AG20443 (cell line): Measurements from ENCODE around the gene CRIP3.
"Not testable (repeated sequence)": the region's sequence is repeated elsewhere in the genome, so short reads cannot be mapped to it uniquely, and the experiment has no call there.

ENCODE experiments used
- DNase-seq: peaks from one replicate; pipeline ENCODE4 v3.0.0; 2012; ENCODE audit warnings: low spot score, mixed read lengths

Gene CRIP3

DNA sequence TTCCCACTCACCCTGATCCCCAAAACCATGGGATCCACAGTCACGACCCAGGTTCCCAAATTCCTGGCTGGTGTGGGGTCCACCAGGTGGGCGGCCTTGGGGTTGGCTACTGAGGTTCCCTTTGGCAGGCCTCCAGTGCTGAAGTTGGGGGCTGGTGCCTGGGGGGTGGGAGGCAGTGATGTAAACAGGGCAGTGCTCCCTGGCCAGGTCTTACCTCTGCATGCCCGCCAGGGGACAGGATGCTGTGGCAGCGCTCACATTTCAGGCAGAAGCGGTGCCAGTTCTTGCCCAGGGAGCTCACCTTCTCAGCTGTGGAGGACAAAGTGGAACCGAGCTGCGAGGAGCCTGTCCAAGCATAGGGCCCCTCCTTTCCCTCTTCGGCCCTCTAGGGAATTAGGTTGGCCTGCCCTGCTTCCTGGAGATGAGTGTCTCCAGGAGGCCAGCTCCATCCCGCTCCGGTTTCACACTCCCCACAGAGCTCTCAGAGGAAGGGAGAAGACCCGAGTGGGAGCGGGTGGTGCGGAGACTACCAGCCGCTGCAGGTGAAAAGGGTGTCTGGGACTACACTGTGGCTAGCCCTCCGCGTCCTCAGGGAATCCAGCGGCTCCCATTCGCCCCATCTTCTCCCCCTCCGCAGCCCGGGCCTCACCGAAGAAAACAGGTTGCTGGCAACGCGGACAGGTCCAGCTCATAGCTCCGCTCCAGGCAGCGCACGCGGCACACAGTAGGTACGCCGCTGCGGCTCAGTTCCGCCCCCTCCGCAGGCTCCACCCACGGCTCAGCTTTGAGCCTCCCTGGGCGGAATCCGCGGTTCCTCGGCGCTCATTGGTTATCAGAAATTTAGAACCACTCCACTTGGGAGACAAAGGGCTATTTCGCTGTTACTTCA, at the start of gene CRIP3:
Gene CRIP3 (minus strand): TSS at position 726 of the 889 bp plus-strand sequence. CDS start 34 bp downstream, at position 692.
- DNase-seq: peak; percentile 70

DNA sequence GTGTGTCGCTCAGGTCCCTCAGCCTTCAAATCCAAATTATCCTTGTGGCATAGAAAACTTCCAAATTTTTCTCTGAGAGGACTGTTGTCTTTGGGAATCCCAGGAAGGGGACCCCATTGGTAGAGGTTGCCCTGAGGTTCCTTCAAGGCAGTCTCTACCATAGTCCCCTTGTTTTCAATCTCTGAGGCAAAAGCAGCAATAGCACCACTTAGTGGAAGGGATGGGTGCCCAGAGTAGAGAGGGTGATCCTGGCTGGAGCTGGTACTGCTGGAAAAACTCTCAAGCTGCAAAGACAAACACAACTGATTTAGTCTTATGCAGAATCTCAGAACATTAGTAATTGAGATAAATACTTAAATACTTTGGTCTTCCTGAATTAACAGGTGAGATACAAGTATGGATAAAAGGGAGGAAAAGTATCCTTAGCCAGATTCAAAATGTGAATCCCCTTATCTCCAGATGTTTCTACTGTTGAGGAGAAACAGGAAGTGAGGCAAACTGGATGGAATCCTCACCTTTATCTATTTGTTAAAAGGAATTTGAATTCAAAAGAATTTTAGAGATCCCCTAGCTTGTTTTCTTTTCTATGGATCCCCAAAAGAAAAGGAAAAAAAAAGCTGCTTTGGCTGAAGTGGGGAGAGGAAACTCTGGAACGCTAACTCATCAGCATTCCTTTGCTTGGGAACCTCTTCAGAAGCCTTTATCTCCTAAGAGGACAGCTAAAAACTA, 47.4 kb upstream of the CRIP3 start:
- DNase-seq: peak; percentile 29

GRCh38 chr6:43351951-43352350, 43.3 kb upstream of the CRIP3 start:
- DNase-seq: not testable (repeated sequence)

- DNase-seq: no peak
Measured at GRCh38 chr6:43347444-43347843, 38.8 kb upstream of the CRIP3 start.

- DNase-seq: no peak
Measured at GRCh38 chr6:43347021-43347420, 38.4 kb upstream of the CRIP3 start.

DNA sequence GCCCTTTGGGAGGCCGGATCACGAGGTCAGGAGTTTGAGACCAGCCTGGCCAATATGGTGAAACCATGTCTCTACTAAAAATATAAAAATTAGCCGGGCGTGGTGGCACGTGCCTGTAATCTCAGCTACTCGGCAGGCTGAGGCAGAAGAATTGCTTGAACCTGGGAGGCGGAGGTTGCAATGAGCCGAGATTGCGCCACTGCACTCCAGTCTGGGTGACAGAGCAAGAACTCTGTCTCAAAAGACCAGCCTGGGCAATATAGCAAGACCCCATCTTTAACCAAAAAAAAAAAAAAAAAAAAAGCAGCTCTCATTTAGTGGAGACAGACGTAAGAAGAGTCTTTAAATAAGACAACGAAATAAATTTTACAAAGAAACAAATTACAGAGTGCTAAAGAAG, 37.6 kb upstream of the CRIP3 start:
- not testable (repeated sequence) for DNase-seq

- no peak for DNase-seq
Measured at GRCh38 chr6:43339168-43339567, 30.5 kb upstream of the CRIP3 start.

GRCh38 chr6:43338243-43338642, 29.6 kb upstream of the CRIP3 start:
- DNase-seq: no peak

DNA sequence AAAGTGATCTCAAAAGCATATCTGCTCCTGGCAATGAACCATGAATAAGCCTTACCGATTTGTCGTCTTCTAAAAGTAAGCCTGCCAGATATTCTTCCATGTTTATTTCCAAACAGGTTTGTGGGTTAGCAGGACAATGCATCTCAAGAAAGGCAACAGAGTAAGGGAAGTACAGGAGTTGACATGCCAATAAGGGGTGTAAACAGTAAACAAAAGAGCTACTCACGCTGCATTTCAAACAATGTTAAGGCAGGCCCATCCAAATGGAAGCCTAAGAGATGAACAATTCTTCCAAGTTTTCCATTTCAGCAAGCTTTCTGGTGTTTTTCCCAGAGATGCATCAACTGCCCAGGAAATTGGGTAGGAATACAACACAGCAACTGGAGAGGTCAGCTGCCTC, 27.8 kb upstream of the CRIP3 start:
- DNase-seq: no peak

DNA sequence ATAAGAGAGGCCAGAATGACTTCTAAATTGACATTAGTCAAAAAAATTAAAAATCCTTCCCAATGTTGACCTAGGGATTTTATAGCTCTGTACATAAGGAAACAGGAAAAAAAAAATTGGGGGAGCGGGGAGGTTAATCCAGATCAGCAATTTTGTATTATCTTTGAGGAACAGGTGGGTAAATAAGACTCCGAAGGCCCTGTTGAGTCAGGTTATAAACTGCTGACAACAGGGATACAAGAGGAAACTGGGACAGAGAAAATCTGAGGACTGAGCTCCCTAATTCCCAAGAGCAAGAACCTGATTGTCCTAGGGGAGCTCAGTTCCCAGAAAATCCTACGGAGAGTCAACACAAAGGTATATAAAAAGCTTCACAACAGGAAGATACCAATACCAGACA, 26.8 kb upstream of the CRIP3 start:
- DNase-seq: no peak

DNA sequence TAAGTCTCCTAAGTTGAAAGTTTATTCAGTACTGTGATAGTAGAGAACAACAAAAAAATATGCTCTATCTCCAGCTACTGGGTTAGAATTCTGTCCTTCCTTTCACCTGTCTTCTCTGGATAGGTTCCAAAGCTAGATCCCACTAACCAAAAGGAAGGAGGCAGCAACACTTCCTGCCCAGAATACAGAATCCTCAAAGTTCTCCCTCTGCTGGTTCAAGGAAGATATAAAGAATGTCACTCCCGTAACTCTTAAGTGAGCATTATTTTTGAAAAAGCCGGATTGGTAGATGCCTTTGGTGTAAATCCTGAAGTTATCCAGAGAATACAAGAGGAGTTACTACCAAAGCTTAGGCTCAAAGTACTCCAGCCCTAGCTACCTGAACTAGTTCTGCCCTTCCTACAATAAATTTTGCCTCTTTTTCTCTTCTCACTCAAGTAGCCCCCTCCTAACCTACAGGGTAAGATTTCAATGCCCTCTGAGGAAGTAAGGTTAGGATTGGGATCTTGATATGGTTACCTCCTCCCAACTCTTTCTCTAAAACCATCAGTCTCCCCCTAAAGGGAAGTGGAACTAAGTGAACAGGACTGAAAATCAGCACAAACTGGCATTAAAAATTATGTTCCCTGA, 26.0 kb upstream of the CRIP3 start:
- peak; percentile 64 for DNase-seq

DNA sequence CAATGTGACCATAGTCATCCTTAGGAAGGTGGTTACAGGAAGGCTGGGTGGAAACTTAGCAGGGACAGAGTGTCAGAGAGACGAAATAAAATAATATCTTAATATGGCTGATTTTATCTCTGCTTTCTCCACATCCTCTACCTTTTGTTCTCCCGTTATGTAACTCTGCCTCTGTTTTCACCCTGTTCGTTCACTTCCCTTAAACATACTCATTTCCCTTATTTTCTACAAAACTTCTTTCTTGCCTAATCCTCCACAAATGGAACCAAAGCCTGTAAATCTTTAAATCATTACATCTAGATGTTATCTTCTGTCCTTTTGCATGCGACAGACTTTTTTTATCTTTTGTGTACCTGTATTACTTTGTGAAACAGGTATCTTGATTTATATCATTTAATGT, 23.3 kb upstream of the CRIP3 start:
- no peak for DNase-seq

- DNase-seq: no peak
Measured at GRCh38 chr6:43331470-43331869, 22.8 kb upstream of the CRIP3 start.

- DNase-seq: no peak
Measured at GRCh38 chr6:43328528-43328927, 19.9 kb upstream of the CRIP3 start.

DNA sequence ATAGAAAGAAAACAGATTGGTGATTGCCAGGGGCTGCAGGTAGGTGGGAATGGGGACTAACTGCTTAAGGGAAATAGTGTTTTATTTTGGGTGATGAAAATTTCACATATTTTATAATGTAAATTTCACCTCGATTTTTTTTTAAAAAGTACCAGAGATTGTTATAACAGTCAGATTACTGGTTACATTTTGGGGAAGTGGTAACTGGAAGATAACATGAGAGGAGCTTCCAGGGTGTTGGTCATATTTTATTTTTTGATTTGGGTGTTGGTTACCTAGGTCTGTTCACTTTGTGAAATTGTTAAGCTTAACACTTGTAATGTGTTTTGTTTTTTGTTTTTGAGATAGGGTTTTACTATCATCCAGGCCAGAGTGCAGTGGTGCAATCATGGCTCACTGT, 17.2 kb upstream of the CRIP3 start:
- no peak for DNase-seq

- no peak for DNase-seq
Measured at GRCh38 chr6:43318011-43318410, 9.4 kb upstream of the CRIP3 start.

GRCh38 chr6:43313813-43314212, 5.2 kb upstream of the CRIP3 start:
- no peak for DNase-seq

- DNase-seq: no peak
Measured at GRCh38 chr6:43311666-43312065, 3.0 kb upstream of the CRIP3 start.

DNA sequence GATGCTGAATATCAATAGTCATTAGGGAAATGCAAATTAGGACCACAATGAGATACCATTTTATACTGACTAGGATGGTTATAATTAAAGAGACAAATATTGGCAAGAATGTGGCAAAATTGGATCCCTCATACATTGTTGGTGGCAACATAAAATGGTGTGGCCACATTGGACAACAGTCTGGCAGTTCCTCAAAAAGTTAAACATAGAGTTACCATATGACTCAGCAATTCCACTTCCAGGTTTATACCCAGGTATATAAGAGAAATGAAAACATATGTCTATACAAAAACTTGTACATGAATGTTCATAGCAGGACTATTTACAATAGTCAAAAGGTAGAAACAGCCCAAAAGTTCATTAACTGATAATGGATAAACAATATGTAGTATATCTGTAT, 2.0 kb upstream of the CRIP3 start:
- no peak for DNase-seq

DNA sequence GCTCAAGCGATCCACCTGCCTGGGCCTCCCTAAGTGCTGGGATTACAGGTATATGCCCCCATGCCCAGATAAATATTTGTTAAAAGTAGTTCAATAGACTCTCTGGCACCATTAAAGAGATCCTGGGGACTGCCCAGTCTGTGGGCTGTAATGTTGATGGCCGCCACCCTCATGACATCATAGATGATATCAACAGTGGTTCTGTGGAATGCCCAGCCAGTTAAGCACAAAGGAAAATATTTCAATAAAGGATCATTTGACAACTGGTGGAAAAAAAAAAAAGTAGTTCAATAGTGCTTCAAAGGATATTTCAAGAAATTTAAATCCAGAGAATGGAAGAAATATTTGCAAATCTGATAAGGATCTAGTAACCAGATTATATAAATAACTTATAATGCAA, 1.5 kb upstream of the CRIP3 start:
- no peak for DNase-seq

GRCh38 chr6:43308990-43309477, 408 bp upstream of the CRIP3 start:
- DNase-seq: no peak

- DNase-seq: no peak
Measured at GRCh38 chr6:43307451-43308100, 1.1 kb downstream of the CRIP3 start.
